Tibial nerve (tissue), 4 donors: ENCODE data around the gene KSR1. TPM values are rescaled to one million over a fixed set of nuclear protein-coding genes. Genes with fewer than 3 reads are reported as not detected.

ENCODE experiments used
- DNase-seq, 2 donors: peaks; one replicate each; pipeline ENCODE4 v3.0.0-alpha.2; 2019; ENCODE audit warnings: low spot score in 2 of 2
- H3K27ac ChIP-seq, 4 donors: fragments of 200-600 bp; sonication (generic) in 3 of 4; one replicate each; pipeline ENCODE4 v1.5.1; 2017 to 2019; ENCODE audit warnings: mild to moderate bottlenecking in 1 of 4
- H3K27me3 ChIP-seq, 2 donors: fragments of 200-600 bp; sonication (generic) in 1 of 2; one replicate each; pipeline versions ENCODE4 v1.5.1 to v1.6.0; 2017 to 2019
- H3K36me3 ChIP-seq, 3 donors: fragments of 200-600 bp; sonication (generic); one replicate each; pipeline ENCODE4 v1.5.1; 2018 to 2019
- H3K4me1 ChIP-seq, 4 donors: fragments of 200-600 bp; sonication (generic) in 3 of 4; one replicate each; pipeline ENCODE4 v1.5.1; 2017 to 2019
- H3K4me3 ChIP-seq, 4 donors: fragments of 200-600 bp; sonication (generic) in 3 of 4; one replicate each; pipeline ENCODE4 v1.5.1; 2017 to 2019; ENCODE audit warnings: mild to moderate bottlenecking in 1 of 4, moderate library complexity in 1 of 4
- H3K9me3 ChIP-seq, 4 donors: fragments of 200-600 bp; sonication (generic) in 3 of 4; one replicate each; pipeline ENCODE4 v1.5.1; 2017 to 2019
- CTCF ChIP-seq, 5 experiments: fragments of 200-600 bp in 3 of 5; fragments of 450-650 bp in 2 of 5; sonication (generic) in 3 of 5; IDR thresholded peaks; one replicate each; pipeline ENCODE4 v1.5.1; 2016 to 2019; ENCODE audit warnings: antibody characterized with exemption in 5 of 5, mild to moderate bottlenecking in 3 of 5, moderate library complexity in 2 of 5
- EP300 ChIP-seq, 2 donors: sonication (generic); formaldehyde crosslinking; IDR thresholded peaks; one replicate each; pipeline ENCODE4 v1.6.1; 2017; ENCODE audit warnings: antibody characterized with exemption in 2 of 2, mild to moderate bottlenecking in 1 of 2
- POLR2A ChIP-seq, 2 donors: fragments of 450-650 bp; IDR thresholded peaks; one replicate each; pipeline ENCODE4 v1.6.1; 2017; ENCODE audit warnings: antibody characterized with exemption in 2 of 2, mild to moderate bottlenecking in 2 of 2, moderate library complexity in 2 of 2
- WGBS, 2 donors: methylation state at CpG; one replicate each; pipeline ENCODE4 v1.1.5; 2018; 5-methylcytosine and 5-hydroxymethylcytosine counted together
- total RNA-seq, 4 donors: library from RNA; depleted of rRNA; stranded (reverse); fragments of >200 nt; gene quantifications; one replicate each; pipeline ENCODE4 v1.1.0, GENCODE V29; 2016

Gene KSR1
- total RNA-seq, 4 donors from 2014 or later, result 45.1 to 110 (median 54.2) TPM

DNA sequence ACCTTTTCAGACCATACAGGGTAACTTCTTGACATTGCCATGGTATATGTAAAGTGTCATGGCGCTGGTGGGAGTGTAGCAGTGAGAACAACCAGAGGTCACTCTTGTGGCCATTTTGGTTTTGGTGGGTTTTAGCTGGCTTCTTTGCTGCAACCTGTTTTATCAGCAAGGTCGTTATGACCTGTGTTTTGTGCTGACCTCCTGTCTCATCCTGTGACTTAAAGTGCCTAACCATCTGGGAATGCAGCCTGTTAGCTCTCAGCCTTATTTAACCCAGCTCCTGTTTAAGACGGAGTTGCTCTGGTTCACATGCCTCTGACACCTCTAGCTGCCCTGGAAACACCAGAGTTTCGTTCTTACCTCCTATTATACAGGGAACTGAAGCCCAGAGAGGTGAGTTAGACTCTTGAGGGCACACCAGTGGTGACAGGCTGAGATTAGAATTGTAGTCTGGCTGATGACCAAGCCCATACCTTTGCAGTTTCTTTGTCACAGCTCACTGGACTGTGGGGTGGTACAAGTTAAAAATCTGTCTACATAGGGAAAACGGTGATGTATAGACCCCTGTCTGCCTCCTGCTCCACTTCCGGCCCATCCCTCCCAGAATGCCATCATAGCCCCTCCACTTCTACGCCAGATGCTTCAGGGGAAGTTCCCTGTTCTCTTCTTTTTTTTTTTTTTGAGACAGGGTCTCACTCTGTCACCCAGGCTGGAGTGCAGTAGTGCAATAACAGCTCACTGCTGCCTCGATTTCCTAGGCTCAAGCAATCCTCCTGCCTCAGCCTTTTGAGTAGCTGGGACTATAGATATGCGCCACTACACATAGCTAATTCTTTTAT lies 21.0 kb downstream of the KSR1 start:
- TF ChIP-seq POLR2A (IDR thresholded peaks at IDR 0.05) (no peak), CTCF (IDR thresholded peaks at IDR 0.05) (no peak), EP300 (IDR thresholded peaks at IDR 0.05) (no peak)
- H3K9me3 ChIP-seq, result no peaks in the 10 kb centered on the region
- no peaks in the 10 kb centered on the region for H3K27me3 ChIP-seq
- no peak for DNase-seq
- peaks cover 0 to 49% (median 10%) of the 10 kb centered on the region in 4 donors for H3K4me1 ChIP-seq
- 72 to 75% methylated on average over 9 of the region's 9 CpGs for WGBS, 2 donors
- H3K36me3 ChIP-seq, result no peaks in the 10 kb centered on the region
- H3K4me3 ChIP-seq, result no peak overlapping the region
- no peak overlapping the region for H3K27ac ChIP-seq

DNA sequence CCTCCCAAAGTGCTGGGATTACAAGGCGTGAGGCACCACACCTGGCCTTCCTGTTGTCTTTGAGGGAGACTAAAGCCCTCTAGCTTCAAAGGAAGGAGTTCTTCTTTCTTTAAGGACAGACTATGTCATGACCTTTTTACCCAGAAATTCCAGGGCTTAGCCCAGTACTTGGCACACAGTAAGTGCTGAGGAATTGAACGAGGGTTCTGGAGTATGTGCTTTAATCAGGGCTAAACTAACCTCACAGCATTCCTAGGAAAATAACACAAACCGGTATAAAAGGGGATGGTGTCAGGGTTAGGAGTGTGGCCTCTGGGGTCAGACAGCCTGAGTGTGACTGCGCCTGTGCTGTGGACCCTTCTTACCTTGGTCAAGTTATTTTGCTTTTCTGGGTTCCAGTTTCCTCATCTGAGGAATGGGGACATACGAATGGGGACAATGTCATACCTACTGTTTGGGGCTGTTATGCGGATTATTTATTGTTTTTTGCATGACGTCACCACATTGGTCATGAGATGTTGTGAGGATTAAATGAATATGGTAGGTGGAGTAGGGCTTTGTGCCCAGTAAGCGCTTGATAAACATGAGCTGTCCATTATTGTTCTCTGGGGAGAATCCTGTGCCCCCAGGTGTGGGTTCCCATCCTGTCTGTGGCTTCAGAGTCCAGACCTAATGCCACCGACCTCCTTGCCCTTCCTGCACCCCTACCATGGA lies 21.9 kb downstream of the KSR1 start:
- no peaks in the 10 kb centered on the region for H3K36me3 ChIP-seq
- DNase-seq, result no peak
- H3K27me3 ChIP-seq, result no peaks in the 10 kb centered on the region
- peaks cover 0 to 43% (median 8%) of the 10 kb centered on the region in 4 donors for H3K4me1 ChIP-seq
- H3K4me3 ChIP-seq, result no peak overlapping the region
- no peaks in the 10 kb centered on the region for H3K9me3 ChIP-seq
- WGBS, 2 donors, result 83 to 87% methylated on average over 9 of the region's 9 CpGs
- H3K27ac ChIP-seq, result no peak overlapping the region
- TF ChIP-seq POLR2A (IDR thresholded peaks at IDR 0.05), result no peak
- TF ChIP-seq CTCF (IDR thresholded peaks at IDR 0.05), result no peak
- no peak for TF ChIP-seq EP300 (IDR thresholded peaks at IDR 0.05)

GRCh38 chr17:27478901-27479538 lies 22.8 kb downstream of the KSR1 start:
- Histone ChIP-seq H3K36me3 (no peaks in the 10 kb centered on the region), H3K4me3 (no peak overlapping the region), H3K27me3 (no peaks in the 10 kb centered on the region), H3K4me1 (peaks cover 0 to 34% (median 5%) of the 10 kb centered on the region in 4 donors), H3K27ac (no peak overlapping the region), H3K9me3 (no peaks in the 10 kb centered on the region)
- TF ChIP-seq POLR2A (IDR thresholded peaks at IDR 0.05) (no peak), EP300 (IDR thresholded peaks at IDR 0.05) (no peak), CTCF (IDR thresholded peaks at IDR 0.05) (no peak)
- WGBS, 2 donors, result 89% methylated on average over 10 of the region's 10 CpGs
- no peak for DNase-seq

- no peak for DNase-seq
- TF ChIP-seq POLR2A (IDR thresholded peaks at IDR 0.05) (no peak), CTCF (IDR thresholded peaks at IDR 0.05) (no peak), EP300 (IDR thresholded peaks at IDR 0.05) (no peak)
- H3K4me3 ChIP-seq, result no peak overlapping the region
- WGBS, 2 donors, result 86 to 88% methylated on average over 3 of the region's 3 CpGs
- no peaks in the 10 kb centered on the region for H3K9me3 ChIP-seq
- H3K4me1 ChIP-seq, result peaks cover 0 to 30% (median 5%) of the 10 kb centered on the region in 4 donors
- no peaks in the 10 kb centered on the region for H3K36me3 ChIP-seq
- no peak overlapping the region for H3K27ac ChIP-seq
- no peaks in the 10 kb centered on the region for H3K27me3 ChIP-seq
Observed at GRCh38 chr17:27479838-27480237, 23.6 kb downstream of the KSR1 start.
